K562 (cell line): ENCODE measurements around the gene CACNA2D3. TPM values are rescaled to one million over a fixed set of nuclear protein-coding genes. Genes with fewer than 3 reads are reported as not detected.
A peak's percentile ranks its signal among the peaks of the same experiment; 100 is the strongest.

Experiments used
- BCLAF1 ChIP-seq, 2 experiments: fragments of 450-650 bp in 1 of 2; IDR thresholded peaks; 2 replicates each; pipeline ENCODE4 v1.6.1; 2011 to 2017; ENCODE audit warnings: low read depth in 2 of 2, antibody characterized with exemption in 1 of 2, borderline replicate concordance in 1 of 2, low read length in 1 of 2, mild to moderate bottlenecking in 1 of 2, mixed read lengths in 1 of 2; ENCODE audit not compliant: control insufficient read depth in 1 of 2
- CBFA2T2 ChIP-seq: fragments of 450-650 bp; conservative IDR thresholded peaks from 2 replicates; pipeline ENCODE4 v1.6.1; 2017; ENCODE audit warnings: mild to moderate bottlenecking
- ESRRA ChIP-seq: fragments of 450-650 bp; IDR thresholded peaks from 2 replicates; pipeline ENCODE4 v1.6.1; 2014; ENCODE audit warnings: low read depth, mild to moderate bottlenecking, moderate library complexity, borderline replicate concordance
- HLTF ChIP-seq: fragments of 450-650 bp; IDR thresholded peaks from 2 replicates; pipeline ENCODE4 v1.6.1; 2016
- IFI16 ChIP-seq: fragments of 250-450 bp; sonication (Bioruptor Pico); IDR thresholded peaks from 2 replicates; pipeline ENCODE4 v2.1.2; 2022; ENCODE audit warnings: mild to moderate bottlenecking, inconsistent platforms
- MEIS2 ChIP-seq: fragments of 450-650 bp; IDR thresholded peaks from 2 replicates; pipeline ENCODE4 v1.6.1; 2014; ENCODE audit warnings: mild to moderate bottlenecking; ENCODE audit not compliant: partially characterized antibody
- NCOA2 ChIP-seq, 2 experiments: fragments of 450-650 bp; IDR thresholded peaks; 2 replicates each; pipeline ENCODE4 v1.6.1; 2018; ENCODE audit warnings: mild to moderate bottlenecking in 2 of 2, moderate library complexity in 1 of 2; ENCODE audit not compliant: partially characterized antibody in 2 of 2
- NCOR1 ChIP-seq: fragments of 450-650 bp; IDR thresholded peaks from 2 replicates; pipeline ENCODE4 v1.6.1; 2016; ENCODE audit warnings: mild to moderate bottlenecking, moderate library complexity
- PHF8 ChIP-seq: fragments of 200-600 bp; sonication (generic); IDR thresholded peaks from 2 replicates; pipeline ENCODE4 v1.6.1; 2012; ENCODE audit warnings: mixed run types, mild to moderate bottlenecking, inconsistent platforms, low read length, moderate library complexity, borderline replicate concordance
- RBM15 ChIP-seq: fragments of 200-400 bp; formaldehyde crosslinking; IDR thresholded peaks from 2 replicates; pipeline ENCODE4 v1.6.1; 2018; ENCODE audit warnings: mild to moderate bottlenecking, low read length, moderate library complexity; ENCODE audit not compliant: insufficient read depth
- RCOR1 ChIP-seq, 2 experiments: IDR thresholded peaks; 2 replicates each; pipeline ENCODE4 v1.6.1; 2012; ENCODE audit warnings: low read depth in 2 of 2, low read length in 2 of 2, borderline replicate concordance in 1 of 2, improper control_type of control experiment in 1 of 2
- SFPQ ChIP-seq: fragments of 200-400 bp; formaldehyde crosslinking; IDR thresholded peaks from 2 replicates; pipeline ENCODE4 v1.6.1; 2017; ENCODE audit warnings: mild to moderate bottlenecking, low read depth, low read length, moderate library complexity
- SMARCA4 ChIP-seq: fragments of 450-650 bp; IDR thresholded peaks from 2 replicates; pipeline ENCODE4 v1.6.1; 2016
- SOX6 ChIP-seq: fragments of 450-650 bp; IDR thresholded peaks from 2 replicates; pipeline ENCODE4 v1.6.1; 2014; ENCODE audit warnings: mild to moderate bottlenecking
- THRB ChIP-seq: fragments of 450-650 bp; formaldehyde crosslinking; conservative IDR thresholded peaks from 2 replicates; pipeline ENCODE4 v1.4.0; 2022; ENCODE audit warnings: mild to moderate bottlenecking, missing genetic modification characterization
- TOE1 ChIP-seq, 2 experiments: fragments of 450-650 bp in 1 of 2; sonication (generic) in 1 of 2; formaldehyde crosslinking in 1 of 2; IDR thresholded peaks; 2 replicates each; pipeline versions ENCODE4 v1.7.1 to v1.8.0; 2016 to 2022; ENCODE audit warnings: borderline replicate concordance in 2 of 2, mild to moderate bottlenecking in 2 of 2, antibody characterized with exemption in 1 of 2, inconsistent platforms in 1 of 2, low read depth in 1 of 2, missing genetic modification reagents in 1 of 2, moderate library complexity in 1 of 2
- TRIM25 ChIP-seq: fragments of 450-650 bp; IDR thresholded peaks from 2 replicates; pipeline ENCODE4 v1.7.0; 2016; ENCODE audit warnings: borderline replicate concordance
- VEZF1 ChIP-seq: fragments of 200-800 bp; sonication (Bioruptor generic); IDR thresholded peaks from 2 replicates; pipeline ENCODE4 v1.6.1; 2017; ENCODE audit warnings: missing genetic modification characterization, missing compliant biosample characterization
- polyA plus RNA-seq, 8 experiments: library from polyadenylated mRNA; depleted of rRNA in 4 of 8; stranded (reverse) in 5 of 8; unstranded in 3 of 8; fragments of >200 nt; fragmentation: Nextera tagmentation in 2 of 8; fragmentation: Illumina TruSeq in 1 of 8; extraction: Ambion mirVana in 2 of 8; extraction: Trizol in 1 of 8; gene quantifications; 2 replicates each; pipeline versions ENCODE4 v1.2.1 to v1.2.3, GENCODE V29; 2011 to 2014; ENCODE audit warnings: inconsistent platforms in 1 of 8, missing spikeins in 1 of 8
- total RNA-seq, 7 experiments: library from RNA; depleted of rRNA in 6 of 7; stranded (reverse); fragments of >200 nt in 6 of 7; fragmentation: Illumina TruSeq in 2 of 7; extraction: Trizol in 2 of 7; gene quantifications; 2 replicates each; pipeline versions ENCODE4 v1.2.1 to v1.2.3, GENCODE V29; 2011 to 2021; ENCODE audit warnings: low replicate concordance in 1 of 7

CACNA2D3 gene
- total and polyA plus RNA-seq, 9 of the 15 experiments (the other 6 are each of a cell fraction or from before 2014, with no cell fraction given), result 0.01 TPM; not detected in 8

- TF ChIP-seq BCLAF1 (IDR thresholded peaks at IDR 0.05; ENCODE audit: borderline replicate concordance in 1 of 2, control insufficient read depth in 1 of 2, low read depth in 2 of 2, low read length in 1 of 2), result no peak
- TF ChIP-seq THRB (CRISPR knock-in tag), result no peak
- TF ChIP-seq NCOA2 (IDR thresholded peaks at IDR 0.05; ENCODE audit: partially characterized antibody in 2 of 2), result no peak
- TF ChIP-seq ESRRA, result no peak
- TF ChIP-seq TOE1 (IDR thresholded peaks at IDR 0.05; ENCODE audit: borderline replicate concordance), result no peak
- no peak for TF ChIP-seq TOE1 (CRISPR knock-in tag; IDR thresholded peaks at IDR 0.05; ENCODE audit: borderline replicate concordance, low read depth)
- TF ChIP-seq RBM15, result no peak
- no peak for TF ChIP-seq IFI16 (CRISPR knock-in tag)
- peak; percentile 44 for TF ChIP-seq MEIS2
- TF ChIP-seq NCOR1, result peak; percentile 68
- no peak for TF ChIP-seq PHF8
- peak; percentile 31; the same call in 1 of the 2 replicates for TF ChIP-seq SMARCA4
- no peak for TF ChIP-seq SFPQ
- peak; percentile 94 for TF ChIP-seq SOX6
- TF ChIP-seq CBFA2T2, result peak; percentile 72
- TF ChIP-seq TRIM25, result no peak
- no peak for TF ChIP-seq HLTF
- TF ChIP-seq VEZF1 (CRISPR knock-in tag), result peak; percentile 35; the same call in 1 of the 2 replicates
- 0 out of 4 replicates have a peak, but pooled peaks of 1 of the 2 experiments have one; percentile 26 for TF ChIP-seq RCOR1 (IDR thresholded peaks at IDR 0.05; ENCODE audit: borderline replicate concordance in 1 of 2, low read depth in 2 of 2, low read length in 2 of 2)
These were observed 226.9 kb downstream of the CACNA2D3 start (continued) for GRCh38 chr3:54349231-54349652.
